Cardiac muscle cell (in vitro differentiated cells and primary cell): ENCODE results near the gene ITGB2. TPM values are rescaled to one million over a fixed set of nuclear protein-coding genes. Genes with fewer than 3 reads are reported as not detected.

ENCODE experiments used
- DNase-seq, 2 donors: peaks; one replicate each; pipeline versions ENCODE4 v3.0.0 to v3.0.0-alpha.2; 2010 to 2017; ENCODE audit warnings: low read depth in 1 of 2, low spot score in 1 of 2
- H3K27ac ChIP-seq: fragments of 200-600 bp; sonication (generic); 2 replicates; pipeline ENCODE4 v1.5.1; 2016
- H3K27me3 ChIP-seq: fragments of 200-600 bp; sonication (generic); 2 replicates; pipeline ENCODE4 v1.6.0; 2016; ENCODE audit warnings: control low read depth
- H3K36me3 ChIP-seq: fragments of 200-600 bp; sonication (generic); 2 replicates; pipeline ENCODE4 v1.5.1; 2016; ENCODE audit warnings: control low read depth
- H3K4me1 ChIP-seq: fragments of 200-600 bp; sonication (generic); 2 replicates; pipeline ENCODE4 v1.8.1; 2017; ENCODE audit warnings: low read depth, mild to moderate bottlenecking, mixed run types
- H3K4me3 ChIP-seq: fragments of 200-600 bp; sonication (generic); 2 replicates; pipeline ENCODE4 v1.5.1; 2016; ENCODE audit warnings: mild to moderate bottlenecking
- H3K9me3 ChIP-seq: fragments of 200-600 bp; sonication (generic); 2 replicates; pipeline ENCODE4 v1.5.1; 2017; ENCODE audit warnings: low read depth, mild to moderate bottlenecking, control low read depth
- CTCF ChIP-seq: IDR thresholded peaks from 2 replicates; pipeline ENCODE4 v1.5.1; 2012; ENCODE audit warnings: low read depth, mild to moderate bottlenecking, low read length
- polyA plus RNA-seq: library from polyadenylated mRNA; unstranded; fragments of >200 nt; fragmentation: Nextera tagmentation; extraction: Ambion mirVana; gene quantifications from 2 replicates; pipeline ENCODE4 v1.2.1, GENCODE V29; 2016
- total RNA-seq: library from RNA; depleted of rRNA; stranded (reverse); fragments of >200 nt; gene quantifications from 2 replicates; pipeline ENCODE4 v1.2.3, GENCODE V29; 2016

The ITGB2 gene
- total and polyA plus RNA-seq, 2 experiments from 2014 or later, result 0.27 to 0.57 TPM

GRCh38 chr21:44838039-44838895 lies 82.4 kb downstream of the ITGB2 start:
- Histone ChIP-seq H3K27me3 (no peaks in the 10 kb centered on the region), H3K36me3 (no peaks in the 10 kb centered on the region), H3K9me3 (no peaks in the 10 kb centered on the region), H3K4me1 (no peaks in the 10 kb centered on the region), H3K27ac (no peak overlapping the region), H3K4me3 (no peak overlapping the region)
- no peak for TF ChIP-seq CTCF
- no peak for DNase-seq

GRCh38 chr21:44837537-44837936 lies 83.2 kb downstream of the ITGB2 start:
- no peak overlapping the region for H3K4me3 ChIP-seq
- H3K27me3 ChIP-seq, result no peaks in the 10 kb centered on the region
- TF ChIP-seq CTCF, result no peak
- no peaks in the 10 kb centered on the region for H3K9me3 ChIP-seq
- no peak for DNase-seq
- H3K27ac ChIP-seq, result no peak overlapping the region
- H3K4me1 ChIP-seq, result no peaks in the 10 kb centered on the region
- no peaks in the 10 kb centered on the region for H3K36me3 ChIP-seq

GRCh38 chr21:44836666-44837471 lies 83.8 kb downstream of the ITGB2 start:
- peak; percentile 41 to 58 for DNase-seq
- no peaks in the 10 kb centered on the region for H3K9me3 ChIP-seq
- H3K4me1 ChIP-seq, result no peaks in the 10 kb centered on the region
- H3K27ac ChIP-seq, result no peak overlapping the region
- no peaks in the 10 kb centered on the region for H3K36me3 ChIP-seq
- TF ChIP-seq CTCF, result no peak
- no peak overlapping the region for H3K4me3 ChIP-seq
- H3K27me3 ChIP-seq, result no peaks in the 10 kb centered on the region

- Histone ChIP-seq H3K27ac (no peak overlapping the region), H3K4me3 (no peak overlapping the region), H3K9me3 (no peaks in the 10 kb centered on the region), H3K36me3 (no peaks in the 10 kb centered on the region), H3K4me1 (no peaks in the 10 kb centered on the region), H3K27me3 (no peaks in the 10 kb centered on the region)
- DNase-seq, result no peak
- no peak for TF ChIP-seq CTCF
These were observed 84.4 kb downstream of the ITGB2 start for GRCh38 chr21:44836349-44836665.

Other genes starting within 250 kb of the ITGB2 start
- not detected in 2 replicates for gene KRTAP12-1, start 238.7 kb downstream of the ITGB2 start, total RNA-seq
- gene KRTAP12-1, start 238.7 kb downstream of the ITGB2 start, polyA plus RNA-seq, result not detected in 2 replicates
- not detected in 2 replicates for gene KRTAP10-12, start 223.7 kb downstream of the ITGB2 start, total RNA-seq
- not detected in 2 replicates for gene KRTAP10-12, start 223.7 kb downstream of the ITGB2 start, polyA plus RNA-seq
- gene TSPEAR, start 209.3 kb downstream of the ITGB2 start, total RNA-seq, result 2.8 and 3.2 TPM in 2 replicates
- 3.4 and 5.3 TPM in 2 replicates for gene TSPEAR, start 209.3 kb downstream of the ITGB2 start, polyA plus RNA-seq
- gene UBE2G2, start 119.1 kb downstream of the ITGB2 start, total RNA-seq, result 47.8 and 79.4 TPM in 2 replicates
- gene UBE2G2, start 119.1 kb downstream of the ITGB2 start, polyA plus RNA-seq, result 78.7 and 86.4 TPM in 2 replicates
- 63.0 and 89.8 TPM in 2 replicates for gene SUMO3, start 102.8 kb downstream of the ITGB2 start, total RNA-seq
- 95.9 and 121 TPM in 2 replicates for gene SUMO3, start 102.8 kb downstream of the ITGB2 start, polyA plus RNA-seq
- 204 and 218 TPM in 2 replicates for gene PTTG1IP, start 47.2 kb downstream of the ITGB2 start, total RNA-seq
- 240 and 253 TPM in 2 replicates for gene PTTG1IP, start 47.2 kb downstream of the ITGB2 start, polyA plus RNA-seq
- gene SLX9, start 19.1 kb upstream of the ITGB2 start, total RNA-seq, result 26.1 and 31.2 TPM in 2 replicates
- gene SLX9, start 19.1 kb upstream of the ITGB2 start, polyA plus RNA-seq, result 24.7 and 34.8 TPM in 2 replicates
- 10.7 and 14.0 TPM in 2 replicates for gene ADARB1, start 153.7 kb upstream of the ITGB2 start, total RNA-seq
- gene ADARB1, start 153.7 kb upstream of the ITGB2 start, polyA plus RNA-seq, result 9.4 and 11.1 TPM in 2 replicates